Measurements from ENCODE around the gene CAPN2. TPM values are rescaled to one million over a fixed set of nuclear protein-coding genes. Genes with fewer than 3 reads are reported as not detected.

Gene CAPN2
- polyA plus RNA-seq, 1 of the 3 experiments (the other 2 are of a cell fraction): 208 TPM

DNA sequence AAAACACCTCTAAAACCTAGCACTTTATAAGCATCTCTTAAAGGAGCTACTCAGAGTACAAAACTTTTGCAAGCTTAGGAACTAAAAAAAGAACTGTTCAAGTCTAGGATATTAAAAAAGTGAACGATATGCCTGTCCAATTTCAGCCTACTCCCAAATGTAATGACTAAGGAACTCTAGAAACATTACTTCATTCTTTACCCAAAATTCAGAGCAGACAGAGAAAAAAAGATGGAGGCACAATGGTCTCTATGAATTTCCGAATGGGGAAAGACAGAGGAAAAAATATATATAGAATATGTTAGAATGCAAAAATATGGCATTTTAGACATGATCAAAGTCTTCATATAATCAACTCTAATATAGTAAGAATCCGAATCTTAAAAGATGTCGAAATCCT lies 72.2 kb downstream of the CAPN2 start (continued):
- TF ChIP-seq, protein P1, sequence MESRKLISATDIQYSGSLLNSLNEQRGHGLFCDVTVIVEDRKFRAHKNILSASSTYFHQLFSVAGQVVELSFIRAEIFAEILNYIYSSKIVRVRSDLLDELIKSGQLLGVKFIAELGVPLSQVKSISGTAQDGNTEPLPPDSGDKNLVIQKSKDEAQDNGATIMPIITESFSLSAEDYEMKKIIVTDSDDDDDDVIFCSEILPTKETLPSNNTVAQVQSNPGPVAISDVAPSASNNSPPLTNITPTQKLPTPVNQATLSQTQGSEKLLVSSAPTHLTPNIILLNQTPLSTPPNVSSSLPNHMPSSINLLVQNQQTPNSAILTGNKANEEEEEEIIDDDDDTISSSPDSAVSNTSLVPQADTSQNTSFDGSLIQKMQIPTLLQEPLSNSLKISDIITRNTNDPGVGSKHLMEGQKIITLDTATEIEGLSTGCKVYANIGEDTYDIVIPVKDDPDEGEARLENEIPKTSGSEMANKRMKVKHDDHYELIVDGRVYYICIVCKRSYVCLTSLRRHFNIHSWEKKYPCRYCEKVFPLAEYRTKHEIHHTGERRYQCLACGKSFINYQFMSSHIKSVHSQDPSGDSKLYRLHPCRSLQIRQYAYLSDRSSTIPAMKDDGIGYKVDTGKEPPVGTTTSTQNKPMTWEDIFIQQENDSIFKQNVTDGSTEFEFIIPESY (IDR thresholded peaks at IDR 0.05; ENCODE audit: borderline replicate concordance, low read depth): no peak
- no peak for TF ChIP-seq RXRA (IDR thresholded peaks at IDR 0.05; ENCODE audit: borderline replicate concordance, low read depth)
- no peak for TF ChIP-seq CHD2 (IDR thresholded peaks at IDR 0.05; ENCODE audit: low read length, partially characterized antibody)
- no peak for TF ChIP-seq CTCF (IDR thresholded peaks at IDR 0.05)
- TF ChIP-seq POLR2AphosphoS5 (IDR thresholded peaks at IDR 0.05; ENCODE audit: low read depth, low read length): no peak
- no peak for TF ChIP-seq NRF1 (IDR thresholded peaks at IDR 0.05; ENCODE audit: low read depth, low read length)
- no peak for TF ChIP-seq FOXM1 (IDR thresholded peaks at IDR 0.05; ENCODE audit: low read depth)
- TF ChIP-seq GABPA (IDR thresholded peaks at IDR 0.05; ENCODE audit: low read depth): no peak
- no peak for TF ChIP-seq JUND (IDR thresholded peaks at IDR 0.05)

- Histone ChIP-seq H3K4me1 (ENCODE audit: control insufficient read depth in 1 of 2, insufficient read depth in 2 of 2, low read depth in 1 of 2, low read length in 1 of 2) (peaks cover 0 to 8% of the 10 kb centered on the region in 2 experiments; a peak in 1 of 4 replicates), H3K9me2 (no peaks in the 10 kb centered on the region), H3K27ac (ENCODE audit: low read depth in 2 of 2, low read length in 1 of 2) (no peak overlapping the region), H3K4me3 (ENCODE audit: low read depth in 2 of 2, low read length in 1 of 2) (no peak overlapping the region), H3K27me3 (ENCODE audit: insufficient read depth) (no peaks in the 10 kb centered on the region), H3F3A (replicated peaks; ENCODE audit: insufficient read depth) (peaks cover 12% of the 10 kb centered on the region), H3K9me3 (no peaks in the 10 kb centered on the region), H3K79me2 (ENCODE audit: insufficient read depth) (no peaks in the 10 kb centered on the region; the same call in 1 of the 2 replicates), H3K36me3 (replicated peaks in 1 of 2; ENCODE audit: control insufficient read depth in 1 of 2, insufficient read depth in 2 of 2, low read length in 1 of 2) (peaks cover 42% of the 10 kb centered on the region in 2 experiments), H2AFZ (ENCODE audit: low read depth) (no peak overlapping the region), H3K4me2 (no peak overlapping the region), H4K20me1 (ENCODE audit: insufficient read depth) (no peaks in the 10 kb centered on the region), H3K9ac (no peak overlapping the region)
- WGBS (ENCODE audit: low lambda C conversion rate): 86% methylated on average over 5 of the region's 5 CpGs
- ChIA-PET POLR2A (no interaction called here), CTCF (no interaction called here)
- DNase-seq: no peak
- TF ChIP-seq ELF1 (IDR thresholded peaks at IDR 0.05) (no peak), IRF3 (IDR thresholded peaks at IDR 0.05; ENCODE audit: low read depth, low read length) (no peak), TAF1 (IDR thresholded peaks at IDR 0.05; ENCODE audit: borderline replicate concordance, low read depth, low read length) (no peak), YY1 (IDR thresholded peaks at IDR 0.05; ENCODE audit: low read depth) (no peak), CTCF (IDR thresholded peaks at IDR 0.05) (no peak), SIN3A (IDR thresholded peaks at IDR 0.05; ENCODE audit: borderline replicate concordance, low read depth, low read length) (no peak), RXRA (IDR thresholded peaks at IDR 0.05; ENCODE audit: borderline replicate concordance, low read depth) (no peak), SMC3 (IDR thresholded peaks at IDR 0.05; ENCODE audit: low read depth, low read length) (no peak), MXI1 (IDR thresholded peaks at IDR 0.05; ENCODE audit: low read depth, low read length) (no peak), FOXM1 (IDR thresholded peaks at IDR 0.05; ENCODE audit: low read depth) (no peak), FOXJ3 (CRISPR knock-in tag; IDR thresholded peaks at IDR 0.05) (no peak), TCF12 (IDR thresholded peaks at IDR 0.05) (no peak), NRF1 (IDR thresholded peaks at IDR 0.05; ENCODE audit: low read depth, low read length) (no peak)
- TF ChIP-seq, protein P2, sequence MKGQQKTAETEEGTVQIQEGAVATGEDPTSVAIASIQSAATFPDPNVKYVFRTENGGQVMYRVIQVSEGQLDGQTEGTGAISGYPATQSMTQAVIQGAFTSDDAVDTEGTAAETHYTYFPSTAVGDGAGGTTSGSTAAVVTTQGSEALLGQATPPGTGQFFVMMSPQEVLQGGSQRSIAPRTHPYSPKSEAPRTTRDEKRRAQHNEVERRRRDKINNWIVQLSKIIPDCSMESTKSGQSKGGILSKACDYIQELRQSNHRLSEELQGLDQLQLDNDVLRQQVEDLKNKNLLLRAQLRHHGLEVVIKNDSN (IDR thresholded peaks at IDR 0.05; ENCODE audit: borderline replicate concordance, low read depth): no peak
- TF ChIP-seq, protein P1 (IDR thresholded peaks at IDR 0.05; ENCODE audit: borderline replicate concordance, low read depth): no peak
- TF ChIP-seq, protein P3, sequence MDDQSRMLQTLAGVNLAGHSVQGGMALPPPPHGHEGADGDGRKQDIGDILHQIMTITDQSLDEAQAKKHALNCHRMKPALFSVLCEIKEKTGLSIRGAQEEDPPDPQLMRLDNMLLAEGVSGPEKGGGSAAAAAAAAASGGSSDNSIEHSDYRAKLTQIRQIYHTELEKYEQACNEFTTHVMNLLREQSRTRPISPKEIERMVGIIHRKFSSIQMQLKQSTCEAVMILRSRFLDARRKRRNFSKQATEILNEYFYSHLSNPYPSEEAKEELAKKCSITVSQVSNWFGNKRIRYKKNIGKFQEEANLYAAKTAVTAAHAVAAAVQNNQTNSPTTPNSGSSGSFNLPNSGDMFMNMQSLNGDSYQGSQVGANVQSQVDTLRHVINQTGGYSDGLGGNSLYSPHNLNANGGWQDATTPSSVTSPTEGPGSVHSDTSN (IDR thresholded peaks at IDR 0.05): no peak
Observed at GRCh38 chr1:223785808-223786207, 73.5 kb downstream of the CAPN2 start.
